ENCODE results near the gene SOST. TPM values are rescaled to one million over a fixed set of nuclear protein-coding genes. Genes with fewer than 3 reads are reported as not detected.

SOST gene
- total and polyA plus RNA-seq, 2 experiments from 2014 or later = not detected

DNA sequence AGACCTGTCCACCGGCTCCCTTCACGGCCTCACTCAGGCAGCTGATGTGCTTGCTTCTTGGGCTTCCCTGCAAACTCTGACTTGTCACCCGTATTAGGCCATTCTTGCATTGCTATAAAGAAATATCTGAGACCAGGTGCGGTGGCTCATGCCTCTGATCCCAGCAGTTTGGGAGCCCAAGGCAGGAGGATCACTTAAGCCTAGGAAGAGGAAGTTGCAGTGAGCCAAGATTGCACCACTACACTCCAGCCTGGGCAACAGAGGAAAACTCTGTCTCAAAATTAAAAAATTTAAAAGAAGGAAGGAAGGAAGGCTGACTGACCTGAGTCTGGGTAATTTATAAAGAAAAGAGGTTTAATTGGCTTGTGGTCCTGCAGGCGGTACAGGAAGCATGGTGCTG lies 17.0 kb downstream of the SOST start:
- in situ Hi-C loops (cut with MboI) = loop anchor here (10.0 kb wide), 1 partner anchor 157 kb away; no protein-coding TSS in a partner anchor
- Histone ChIP-seq H3K9ac (no peak overlapping the region), H3K4me3 (no peak overlapping the region), H3K79me2 (ENCODE audit: insufficient read depth) (no peaks in the 10 kb centered on the region), H3K36me3 (ENCODE audit: low read depth) (no peaks in the 10 kb centered on the region), H3K9me2 (ENCODE audit: insufficient read depth) (no peaks in the 10 kb centered on the region), H3K27ac (no peak overlapping the region), H3F3A (ENCODE audit: insufficient read depth) (peaks cover 14% of the 10 kb centered on the region), H3K27me3 (replicated peaks; ENCODE audit: insufficient read depth) (no peaks in the 10 kb centered on the region), H3K4me1 (ENCODE audit: insufficient read depth) (peaks cover 40% of the 10 kb centered on the region), H3K4me2 (ENCODE audit: unreplicated experiment) (no peak overlapping the region), H3K9me3 (ENCODE audit: low read depth) (no peaks in the 10 kb centered on the region), H2AFZ (no peak overlapping the region), H4K20me1 (ENCODE audit: insufficient read depth) (no peaks in the 10 kb centered on the region)
- TF ChIP-seq EZH2 (IDR thresholded peaks at IDR 0.05; ENCODE audit: insufficient read depth, poor library complexity, severe bottlenecking) (no peak), EZH2phosphoT487 (IDR thresholded peaks at IDR 0.05; ENCODE audit: insufficient read depth, low read depth) (no peak)
- WGBS, 2 experiments (ENCODE audit: low coverage in 1 of 2, low lambda C conversion rate in 2 of 2, missing lambda C conversion rate in 2 of 2) = 98% methylated on average over 5 of the region's 5 CpGs
- no peak for DNase-seq

DNA sequence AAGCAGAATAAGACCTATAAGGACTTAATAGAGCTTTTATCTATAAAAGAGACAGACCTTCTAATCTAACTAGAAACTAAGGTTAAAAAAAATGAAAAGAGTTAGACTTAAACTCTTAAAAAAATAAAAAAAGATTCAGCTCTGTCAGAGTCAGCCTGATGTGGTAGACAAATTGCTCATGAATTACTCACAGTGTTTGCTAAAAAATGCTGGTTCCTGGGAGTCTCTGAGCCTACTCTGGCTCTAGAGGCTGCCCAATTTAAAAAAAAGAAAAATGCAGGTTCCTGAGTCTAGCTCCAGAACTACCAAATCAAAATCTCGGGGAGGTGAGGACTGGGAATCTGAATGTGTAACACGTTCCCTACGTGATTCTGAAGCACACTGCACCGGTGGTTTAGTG lies 18.1 kb downstream of the SOST start:
- no peak overlapping the region for H3K4me3 ChIP-seq
- 27 to 49% methylated on average over 4 of the region's 4 CpGs for WGBS, 2 experiments (ENCODE audit: low coverage in 1 of 2, low lambda C conversion rate in 2 of 2, missing lambda C conversion rate in 2 of 2)
- no peaks in the 10 kb centered on the region for H3K79me2 ChIP-seq (ENCODE audit: insufficient read depth)
- H3K4me2 ChIP-seq (ENCODE audit: unreplicated experiment) = peak overlapping the region; percentile 30
- no peaks in the 10 kb centered on the region for H3K27me3 ChIP-seq (replicated peaks; ENCODE audit: insufficient read depth)
- H4K20me1 ChIP-seq (ENCODE audit: insufficient read depth) = no peaks in the 10 kb centered on the region
- peaks cover 41% of the 10 kb centered on the region for H3K4me1 ChIP-seq (ENCODE audit: insufficient read depth)
- DNase-seq = peak; percentile 85
- H2AFZ ChIP-seq = peak overlapping the region; percentile 43; the same call in 1 of the 2 replicates
- no peaks in the 10 kb centered on the region for H3K9me2 ChIP-seq (ENCODE audit: insufficient read depth)
- H3K36me3 ChIP-seq (ENCODE audit: low read depth) = no peaks in the 10 kb centered on the region
- in situ Hi-C loops (cut with MboI) = loop anchor here (10.0 kb wide), 1 partner anchor 156 kb away; no protein-coding TSS in a partner anchor
- TF ChIP-seq EZH2 (IDR thresholded peaks at IDR 0.05; ENCODE audit: insufficient read depth, poor library complexity, severe bottlenecking) = no peak
- no peak overlapping the region; the same call in 1 of the 2 replicates for H3K27ac ChIP-seq
- no peaks in the 10 kb centered on the region for H3K9me3 ChIP-seq (ENCODE audit: low read depth)
- peaks cover 9% of the 10 kb centered on the region for H3F3A ChIP-seq (ENCODE audit: insufficient read depth)
- H3K9ac ChIP-seq = no peak overlapping the region

DNA sequence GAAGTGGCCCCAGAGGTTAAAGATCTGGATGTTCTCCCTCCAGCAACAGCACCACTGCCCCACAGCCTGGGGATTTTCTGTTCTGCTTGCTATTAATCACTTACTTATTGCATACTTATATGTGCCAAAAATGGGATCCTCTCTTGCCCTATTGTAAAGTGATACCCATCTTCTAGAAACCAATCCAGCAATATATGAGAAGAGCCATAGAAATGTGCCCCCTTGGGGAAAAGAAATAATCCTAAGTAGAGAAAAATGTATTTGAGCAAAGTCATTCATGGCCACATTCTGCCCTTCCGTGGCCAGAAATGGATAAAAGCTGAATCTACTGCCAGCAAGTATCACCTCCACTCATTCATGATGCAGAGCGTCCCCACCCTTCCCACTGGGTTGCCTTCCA lies 20.9 kb downstream of the SOST start:
- no peaks in the 10 kb centered on the region for H3K36me3 ChIP-seq (ENCODE audit: low read depth)
- H3K4me3 ChIP-seq = no peak overlapping the region
- H4K20me1 ChIP-seq (ENCODE audit: insufficient read depth) = no peaks in the 10 kb centered on the region
- H3K9me3 ChIP-seq (ENCODE audit: low read depth) = no peaks in the 10 kb centered on the region
- no peak overlapping the region for H3K4me2 ChIP-seq (ENCODE audit: unreplicated experiment)
- peaks cover 34% of the 10 kb centered on the region for H3F3A ChIP-seq (ENCODE audit: insufficient read depth)
- H3K27me3 ChIP-seq (replicated peaks; ENCODE audit: insufficient read depth) = no peaks in the 10 kb centered on the region
- in situ Hi-C loops (cut with MboI) = no loop called here
- no peak overlapping the region for H3K9ac ChIP-seq
- no peaks in the 10 kb centered on the region for H3K9me2 ChIP-seq (ENCODE audit: insufficient read depth)
- H3K27ac ChIP-seq = no peak overlapping the region
- H2AFZ ChIP-seq = no peak overlapping the region
- TF ChIP-seq EZH2 (IDR thresholded peaks at IDR 0.05; ENCODE audit: insufficient read depth, poor library complexity, severe bottlenecking) = no peak
- no peak for TF ChIP-seq EZH2phosphoT487 (IDR thresholded peaks at IDR 0.05; ENCODE audit: insufficient read depth, low read depth)
- 83 to 85% methylated on average over 2 of the region's 2 CpGs for WGBS, 2 experiments (ENCODE audit: low coverage in 1 of 2, low lambda C conversion rate in 2 of 2, missing lambda C conversion rate in 2 of 2)
- H3K79me2 ChIP-seq (ENCODE audit: insufficient read depth) = no peaks in the 10 kb centered on the region
- DNase-seq = no peak
- peaks cover 64% of the 10 kb centered on the region for H3K4me1 ChIP-seq (ENCODE audit: insufficient read depth)

DNA sequence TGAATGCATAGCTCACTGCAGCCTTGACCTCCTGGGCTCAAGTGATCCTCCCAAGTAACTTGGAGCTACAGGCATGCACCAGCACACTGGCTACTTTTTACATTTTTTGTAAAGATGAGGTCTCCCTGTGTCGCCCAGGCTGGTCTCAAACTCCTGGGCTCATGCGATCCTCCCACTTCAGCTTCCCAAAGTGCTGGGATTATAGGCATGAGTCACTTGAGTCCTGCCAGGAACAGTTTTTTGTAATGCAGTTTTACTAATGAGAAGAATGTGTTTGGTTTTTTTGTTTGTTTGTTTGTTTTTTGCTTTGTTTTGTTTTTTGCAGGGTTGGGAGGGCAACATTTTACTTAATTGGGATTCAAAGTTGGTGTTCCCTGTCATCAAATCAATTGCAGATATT lies 22.2 kb downstream of the SOST start:
- no peak overlapping the region for H3K27ac ChIP-seq
- no peaks in the 10 kb centered on the region for H3K36me3 ChIP-seq (ENCODE audit: low read depth)
- TF ChIP-seq EZH2phosphoT487 (IDR thresholded peaks at IDR 0.05; ENCODE audit: insufficient read depth, low read depth) (no peak), EZH2 (IDR thresholded peaks at IDR 0.05; ENCODE audit: insufficient read depth, poor library complexity, severe bottlenecking) (no peak)
- peaks cover 36% of the 10 kb centered on the region for H3F3A ChIP-seq (ENCODE audit: insufficient read depth)
- no peaks in the 10 kb centered on the region for H3K9me3 ChIP-seq (ENCODE audit: low read depth)
- H3K27me3 ChIP-seq (replicated peaks; ENCODE audit: insufficient read depth) = no peaks in the 10 kb centered on the region
- in situ Hi-C loops (cut with MboI) = no loop called here
- DNase-seq = peak; percentile 53
- H3K4me1 ChIP-seq (ENCODE audit: insufficient read depth) = peaks cover 69% of the 10 kb centered on the region
- H4K20me1 ChIP-seq (ENCODE audit: insufficient read depth) = no peaks in the 10 kb centered on the region
- no peak overlapping the region for H3K9ac ChIP-seq
- WGBS, 2 experiments (ENCODE audit: low coverage in 1 of 2, low lambda C conversion rate in 2 of 2, missing lambda C conversion rate in 2 of 2) = 30 to 35% methylated on average over 2 of the region's 2 CpGs
- peak overlapping the region; percentile 8 for H3K4me2 ChIP-seq (ENCODE audit: unreplicated experiment)
- H3K4me3 ChIP-seq = no peak overlapping the region
- H3K79me2 ChIP-seq (ENCODE audit: insufficient read depth) = no peaks in the 10 kb centered on the region
- H2AFZ ChIP-seq = no peak overlapping the region
- H3K9me2 ChIP-seq (ENCODE audit: insufficient read depth) = no peaks in the 10 kb centered on the region

DNA sequence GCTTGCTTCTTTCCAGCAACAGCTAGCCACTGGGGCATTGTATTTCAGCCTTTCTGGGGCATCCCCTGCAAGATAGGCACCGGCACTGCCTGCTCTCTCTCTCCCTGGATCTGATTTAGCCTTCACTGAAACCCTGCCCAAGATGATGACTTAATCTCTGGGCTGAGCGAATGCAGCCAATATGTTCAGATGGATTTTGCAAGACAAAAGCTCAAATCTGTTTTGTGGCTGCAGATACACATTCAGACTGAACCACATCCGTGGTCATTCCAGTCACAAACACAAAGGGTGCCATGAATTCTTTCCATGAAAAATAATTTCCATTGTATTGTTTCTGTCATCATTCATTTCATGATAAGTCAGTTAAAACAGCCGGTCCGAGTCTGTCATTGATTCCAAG lies 24.2 kb downstream of the SOST start:
- DNase-seq = peak; percentile 92
- Histone ChIP-seq H3K9ac (no peak overlapping the region), H3K9me2 (ENCODE audit: insufficient read depth) (no peaks in the 10 kb centered on the region), H3K4me3 (peak overlapping the region; percentile 20; the same call in 1 of the 2 replicates), H3K4me1 (ENCODE audit: insufficient read depth) (peaks cover 54% of the 10 kb centered on the region), H4K20me1 (ENCODE audit: insufficient read depth) (no peaks in the 10 kb centered on the region), H3K27ac (peak overlapping the region; percentile 73), H3K9me3 (ENCODE audit: low read depth) (no peaks in the 10 kb centered on the region), H3K79me2 (ENCODE audit: insufficient read depth) (no peaks in the 10 kb centered on the region), H3F3A (ENCODE audit: insufficient read depth) (peaks cover 32% of the 10 kb centered on the region), H3K36me3 (ENCODE audit: low read depth) (no peaks in the 10 kb centered on the region), H2AFZ (no peak overlapping the region), H3K27me3 (replicated peaks; ENCODE audit: insufficient read depth) (no peaks in the 10 kb centered on the region), H3K4me2 (ENCODE audit: unreplicated experiment) (peak overlapping the region; percentile 53)
- TF ChIP-seq EZH2 (IDR thresholded peaks at IDR 0.05; ENCODE audit: insufficient read depth, poor library complexity, severe bottlenecking) (no peak), EZH2phosphoT487 (IDR thresholded peaks at IDR 0.05; ENCODE audit: insufficient read depth, low read depth) (peak; percentile 85; the same call in 1 of the 2 replicates)
- 1 to 3% methylated on average over 5 of the region's 5 CpGs for WGBS, 2 experiments (ENCODE audit: low coverage in 1 of 2, low lambda C conversion rate in 2 of 2, missing lambda C conversion rate in 2 of 2)
- in situ Hi-C loops (cut with MboI) = no loop called here
